Panc1 (cell line): ENCODE results near the gene ACOX1. TPM values are rescaled to one million over a fixed set of nuclear protein-coding genes. Genes with fewer than 3 reads are reported as not detected.

Experiments
- ATAC-seq: fragments of 200-7000 bp; cut with Tn5 transposase; 2 replicates; pipeline ENCODE4 v1.9.1; 2020; ENCODE audit warnings: mild to moderate bottlenecking, moderate library complexity
- BruUV-seq: library from RNA; stranded (reverse); fragments of 400-500 nt; replicated peaks from 2 replicates; lab custom pipeline; 2021; lab: Mats Ljungman, UMichigan
- CTCF ChIA-PET: fragments of 300-600 bp; sonication (Branson Sonifier 250); formaldehyde crosslinking; loops from one replicate; lab custom pipeline; 2022; ENCODE audit warnings: antibody characterized with exemption; lab: Charles Lee
- POLR2A ChIA-PET: fragments of 300-600 bp; sonication (Branson Sonifier 250); formaldehyde crosslinking; loops from one replicate; lab custom pipeline; 2022; ENCODE audit warnings: antibody characterized with exemption; lab: Charles Lee
- DNase-seq: peaks from one replicate; pipeline ENCODE4 v3.0.0-alpha.2; 2010; ENCODE audit warnings: low read depth, low spot score
- H3K27ac ChIP-seq: 2 replicates; pipeline ENCODE4 v1.5.1; 2011; ENCODE audit warnings: mild to moderate bottlenecking, low read length, inconsistent platforms
- H3K27me3 ChIP-seq: fragments of 200-500 bp; sonication (Bioruptor generic); 2 replicates; pipeline ENCODE4 v1.6.0; 2014; ENCODE audit warnings: low read length, inconsistent platforms; ENCODE audit not compliant: control insufficient read depth, insufficient read depth
- H3K36me3 ChIP-seq: fragments of 200-500 bp; sonication (Bioruptor generic); 2 replicates; pipeline ENCODE4 v1.5.1; 2014; ENCODE audit warnings: inconsistent platforms, mild to moderate bottlenecking, low read length, moderate library complexity; ENCODE audit not compliant: control insufficient read depth, insufficient read depth
- H3K4me1 ChIP-seq: 2 replicates; pipeline ENCODE4 v1.5.1; 2011; ENCODE audit warnings: inconsistent platforms, mild to moderate bottlenecking, low read length, moderate library complexity; ENCODE audit not compliant: control insufficient read depth, insufficient read depth
- H3K4me3 ChIP-seq, 2 experiments: 2 replicates each; pipeline ENCODE4 v1.5.1; 2011 to 2012; ENCODE audit warnings: low read depth in 2 of 2, low read length in 2 of 2, mild to moderate bottlenecking in 2 of 2, inconsistent platforms in 1 of 2, moderate library complexity in 1 of 2
- H3K9me3 ChIP-seq: fragments of 200-500 bp; sonication (Bioruptor generic); 2 replicates; pipeline ENCODE4 v1.5.1; 2014; ENCODE audit warnings: low read depth, mild to moderate bottlenecking, inconsistent platforms, low read length, moderate library complexity; ENCODE audit not compliant: control insufficient read depth, insufficient read depth
- POLR2AphosphoS5 ChIP-seq: IDR thresholded peaks from 2 replicates; pipeline ENCODE4 v1.6.1; 2012; ENCODE audit warnings: mild to moderate bottlenecking, low read depth, low read length, moderate library complexity
- REST ChIP-seq, 2 experiments: IDR thresholded peaks; 2 replicates each; pipeline ENCODE4 v1.6.1; 2011 to 2012; ENCODE audit warnings: low read depth in 2 of 2, control low read depth in 1 of 2, low read length in 1 of 2, mild to moderate bottlenecking in 1 of 2, moderate library complexity in 1 of 2; ENCODE audit not compliant: insufficient read depth in 1 of 2
- SIN3A ChIP-seq: IDR thresholded peaks from 2 replicates; pipeline ENCODE4 v1.6.1; 2012; ENCODE audit warnings: low read depth, mild to moderate bottlenecking, low read length, moderate library complexity, borderline replicate concordance; ENCODE audit not compliant: insufficient read depth
- TCF7L2 ChIP-seq: IDR thresholded peaks from 2 replicates; pipeline ENCODE4 v1.6.1; 2011; ENCODE audit warnings: mild to moderate bottlenecking, low read depth, low read length, inconsistent platforms
- in situ Hi-C: cut with HindIII; loops from 2 replicates; pipeline ENCODE4 v1.10.0; 2016; ENCODE audit warnings: low sequenced_read_pairs, low pct_unique_long_range_greater_than_20kb
- intact Hi-C: fragments of 100-400 bp; cut with micrococcal nuclease; formaldehyde crosslinking; loops from one replicate; pipeline ENCODE4 v1.10.0; 2022; ENCODE audit not compliant: unreplicated experiment
- total RNA-seq: library from RNA; stranded (reverse); gene quantifications from one replicate; pipeline ENCODE4 v1.2.1, GENCODE V29; 2021; ENCODE audit not compliant: unreplicated experiment
- TF ChIP-seq, protein P1 (sequence below): fragments of 450-650 bp; IDR thresholded peaks from 2 replicates; pipeline ENCODE4 v1.5.1; 2017; ENCODE audit warnings: mild to moderate bottlenecking

Gene ACOX1
- total RNA-seq, 1 experiment from 2014 or later = 53.5 TPM

GRCh38 chr17:75979705-75980187, 780 bp upstream of the ACOX1 start:
- ATAC-seq = peak; percentile 23
- H3K4me1 ChIP-seq = peaks cover 21% of the 10 kb centered on the region
- POLR2A ChIA-PET = interaction anchor here (0.7 to 1.1 kb wide), 4 partner anchors 15 to 715 kb away, joined by 3 to 6 read pairs (median 4); no protein-coding TSS in a partner anchor

DNA sequence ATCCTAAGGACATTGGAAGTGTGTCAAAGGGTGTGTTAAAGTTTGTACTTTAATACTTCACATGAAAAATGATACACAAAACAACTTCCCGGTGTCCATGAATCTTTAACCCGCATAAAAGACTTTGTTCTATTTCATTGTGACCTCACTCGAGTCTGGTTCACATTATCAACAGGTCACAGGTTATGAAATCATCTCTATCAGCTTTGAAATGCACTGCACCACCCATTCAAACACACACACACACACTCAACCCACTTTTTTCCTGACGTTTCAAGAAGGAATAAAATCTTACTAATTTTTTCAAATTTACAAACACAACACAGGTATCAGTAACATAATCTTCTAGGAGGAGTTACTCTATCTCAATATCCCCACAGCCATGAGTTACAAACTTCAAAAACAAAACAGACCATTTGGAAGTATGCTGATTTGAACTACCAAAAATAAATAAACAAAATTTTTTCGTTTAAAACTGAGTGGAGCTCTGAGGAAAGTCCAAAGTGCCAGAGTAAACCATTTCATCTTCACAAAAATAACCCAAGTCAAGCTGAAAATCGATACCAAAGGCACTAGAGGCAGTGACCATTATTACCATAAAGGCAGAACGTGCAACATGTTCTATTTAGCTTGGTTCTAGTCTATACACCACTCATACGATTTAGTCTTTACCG, 2.7 kb downstream of the ACOX1 start:
- in situ Hi-C loops (no loop called here), intact Hi-C loops (no loop called here)
- Histone ChIP-seq H3K27me3 (no peaks in the 10 kb centered on the region), H3K4me3 (no peak overlapping the region), H3K4me1 (peaks cover 21% of the 10 kb centered on the region), H3K9me3 (no peaks in the 10 kb centered on the region), H3K27ac (peak overlapping the region; percentile 55; the same call in 1 of the 2 replicates), H3K36me3 (peaks cover 13% of the 10 kb centered on the region; the same call in 1 of the 2 replicates)
- DNase-seq (no peak), ATAC-seq (no peak)
- no peak for TF ChIP-seq REST (IDR thresholded peaks at IDR 0.05; ENCODE audit: insufficient read depth in 1 of 2, low read depth in 2 of 2, low read length in 1 of 2)
- no peak for TF ChIP-seq POLR2AphosphoS5
- TF ChIP-seq SIN3A = no peak
- TF ChIP-seq TCF7L2 = no peak
- POLR2A ChIA-PET = interaction anchor here (0.6 kb wide), 1 partner anchor 1158 kb away, joined by 3 read pairs; no protein-coding TSS in a partner anchor
- TSS peak; percentile 70 for BruUV-seq
- CTCF ChIA-PET = no interaction called here

More at GRCh38 chr17:75979705-75980187, 780 bp upstream of the ACOX1 start:
- intact Hi-C loops (no loop called here), in situ Hi-C loops (no loop called here)
- TF ChIP-seq SIN3A (no peak; the same call in 1 of the 2 replicates), REST (IDR thresholded peaks at IDR 0.05; ENCODE audit: insufficient read depth in 1 of 2, low read depth in 2 of 2, low read length in 1 of 2) (no peak), POLR2AphosphoS5 (no peak), TCF7L2 (no peak)
- TF ChIP-seq, protein P1, sequence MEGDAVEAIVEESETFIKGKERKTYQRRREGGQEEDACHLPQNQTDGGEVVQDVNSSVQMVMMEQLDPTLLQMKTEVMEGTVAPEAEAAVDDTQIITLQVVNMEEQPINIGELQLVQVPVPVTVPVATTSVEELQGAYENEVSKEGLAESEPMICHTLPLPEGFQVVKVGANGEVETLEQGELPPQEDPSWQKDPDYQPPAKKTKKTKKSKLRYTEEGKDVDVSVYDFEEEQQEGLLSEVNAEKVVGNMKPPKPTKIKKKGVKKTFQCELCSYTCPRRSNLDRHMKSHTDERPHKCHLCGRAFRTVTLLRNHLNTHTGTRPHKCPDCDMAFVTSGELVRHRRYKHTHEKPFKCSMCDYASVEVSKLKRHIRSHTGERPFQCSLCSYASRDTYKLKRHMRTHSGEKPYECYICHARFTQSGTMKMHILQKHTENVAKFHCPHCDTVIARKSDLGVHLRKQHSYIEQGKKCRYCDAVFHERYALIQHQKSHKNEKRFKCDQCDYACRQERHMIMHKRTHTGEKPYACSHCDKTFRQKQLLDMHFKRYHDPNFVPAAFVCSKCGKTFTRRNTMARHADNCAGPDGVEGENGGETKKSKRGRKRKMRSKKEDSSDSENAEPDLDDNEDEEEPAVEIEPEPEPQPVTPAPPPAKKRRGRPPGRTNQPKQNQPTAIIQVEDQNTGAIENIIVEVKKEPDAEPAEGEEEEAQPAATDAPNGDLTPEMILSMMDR = no peak
- H3K36me3 ChIP-seq = peaks cover 6% of the 10 kb centered on the region; the same call in 1 of the 2 replicates
- no peaks in the 10 kb centered on the region for H3K27me3 ChIP-seq
- peak overlapping the region; percentile 94 for H3K27ac ChIP-seq
- no peak for DNase-seq
- H3K4me3 ChIP-seq = peak overlapping the region; percentile 73 to 82
- TSS peak; percentile 60 for BruUV-seq
- no peaks in the 10 kb centered on the region for H3K9me3 ChIP-seq
- CTCF ChIA-PET = no interaction called here
